Thyroid gland (tissue), 4 donors: ENCODE data around the gene PCBP3. TPM values are rescaled to one million over a fixed set of nuclear protein-coding genes. Genes with fewer than 3 reads are reported as not detected.

ENCODE experiments used
- DNase-seq, 2 donors: peaks; one replicate each; pipeline ENCODE4 v3.0.0-alpha.2; 2019
- H3K27ac ChIP-seq, 3 donors: fragments of 200-600 bp; sonication (generic); 1 replicate in 2 of 3; 2 replicates in 1 of 3; pipeline ENCODE4 v1.5.1; 2016 to 2019; ENCODE audit warnings: mild to moderate bottlenecking in 1 of 3, moderate library complexity in 1 of 3
- H3K27me3 ChIP-seq: fragments of 200-600 bp; sonication (generic); one replicate; pipeline ENCODE4 v1.5.1; 2019
- H3K36me3 ChIP-seq, 2 donors: fragments of 200-600 bp; sonication (generic); one replicate each; pipeline ENCODE4 v1.5.1; 2016 to 2019
- H3K4me1 ChIP-seq, 2 donors: fragments of 200-600 bp; sonication (generic); one replicate each; pipeline ENCODE4 v1.5.1; 2017 to 2019
- H3K4me3 ChIP-seq, 3 donors: fragments of 200-600 bp; sonication (generic); replicated peaks in 1 of 3; 1 replicate in 2 of 3; 2 replicates in 1 of 3; pipeline ENCODE4 v1.5.1; 2016; ENCODE audit warnings: mild to moderate bottlenecking in 1 of 3
- H3K9me3 ChIP-seq: fragments of 200-600 bp; sonication (generic); one replicate; pipeline ENCODE4 v1.5.1; 2017
- CTCF ChIP-seq, 6 experiments: fragments of 200-600 bp in 3 of 6; fragments of 450-650 bp in 3 of 6; sonication (generic) in 3 of 6; IDR thresholded peaks; one replicate each; pipeline ENCODE4 v1.5.1; 2016 to 2019; ENCODE audit warnings: antibody characterized with exemption in 6 of 6, mild to moderate bottlenecking in 2 of 6, inconsistent platforms in 1 of 6, moderate library complexity in 1 of 6
- POLR2A ChIP-seq, 2 donors: fragments of 450-650 bp; IDR thresholded peaks; one replicate each; pipeline ENCODE4 v1.6.1; 2017; ENCODE audit warnings: antibody characterized with exemption in 2 of 2, mild to moderate bottlenecking in 2 of 2, moderate library complexity in 1 of 2
- WGBS, 2 donors: methylation state at CpG; one replicate each; pipeline ENCODE4 v1.1.5; 2017; 5-methylcytosine and 5-hydroxymethylcytosine counted together
- intact Hi-C: fragments of 100-400 bp; cut with DNase I; formaldehyde crosslinking; loops from one replicate; pipeline ENCODE4 v1.15.1; 2023
- total RNA-seq, 4 donors: library from RNA; depleted of rRNA; stranded (reverse); fragments of >200 nt; gene quantifications; one replicate each; pipeline ENCODE4 v1.2.3, GENCODE V29; 2016

PCBP3 gene
- total RNA-seq, 4 donors from 2014 or later: 0.33 to 0.98 (median 0.54) TPM; not detected in 1

- Histone ChIP-seq H3K4me1 (no peaks in the 10 kb centered on the region), H3K27ac (no peak overlapping the region), H3K36me3 (no peaks in the 10 kb centered on the region), H3K27me3 (no peaks in the 10 kb centered on the region), H3K9me3 (no peaks in the 10 kb centered on the region), H3K4me3 (no peak overlapping the region)
- DNase-seq: no peak
- 86 to 94% methylated on average over 6 to 7 of the region's 7 CpGs for WGBS, 2 donors
- TF ChIP-seq CTCF (IDR thresholded peaks at IDR 0.05): no peak
- TF ChIP-seq POLR2A (IDR thresholded peaks at IDR 0.05): no peak
- intact Hi-C loops: no loop called here
These were observed 82.3 kb downstream of the PCBP3 start for GRCh38 chr21:45725844-45726200.

- no peak for TF ChIP-seq POLR2A (IDR thresholded peaks at IDR 0.05)
- no peak for TF ChIP-seq CTCF (IDR thresholded peaks at IDR 0.05)
- 91 to 94% methylated on average over 10 of the region's 10 CpGs for WGBS, 2 donors
- Histone ChIP-seq H3K27ac (no peak overlapping the region), H3K4me3 (no peak overlapping the region), H3K4me1 (no peaks in the 10 kb centered on the region), H3K36me3 (no peaks in the 10 kb centered on the region), H3K9me3 (no peaks in the 10 kb centered on the region), H3K27me3 (no peaks in the 10 kb centered on the region)
- DNase-seq: no peak
- intact Hi-C loops: no loop called here
These were observed 82.9 kb downstream of the PCBP3 start for GRCh38 chr21:45726438-45726837.

DNA sequence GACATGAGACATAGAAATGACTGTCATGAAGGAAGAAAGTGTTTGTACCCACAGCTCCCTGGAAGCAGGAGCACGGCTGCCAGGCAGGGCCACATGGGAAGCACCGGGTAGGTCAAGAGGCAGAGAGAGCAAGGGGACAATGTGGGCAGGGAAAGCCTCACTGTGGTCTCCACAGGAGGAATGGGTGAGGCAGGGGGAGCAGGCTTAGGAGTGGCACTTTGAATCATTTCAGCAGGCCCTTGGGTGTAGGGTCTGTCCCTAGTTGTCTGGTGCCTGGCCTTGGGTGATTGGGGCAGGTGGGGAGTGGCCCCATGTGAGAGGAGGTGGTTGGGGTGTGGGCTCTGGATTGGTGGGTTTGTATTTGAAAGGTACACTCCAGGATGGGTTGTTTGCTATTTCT lies 83.9 kb downstream of the PCBP3 start:
- no peak overlapping the region for H3K27ac ChIP-seq
- no peak for TF ChIP-seq CTCF (IDR thresholded peaks at IDR 0.05)
- TF ChIP-seq POLR2A (IDR thresholded peaks at IDR 0.05): no peak
- intact Hi-C loops: no loop called here
- 75 to 82% methylated on average over 2 of the region's 2 CpGs for WGBS, 2 donors
- H3K9me3 ChIP-seq: no peaks in the 10 kb centered on the region
- H3K36me3 ChIP-seq: no peaks in the 10 kb centered on the region
- H3K27me3 ChIP-seq: no peaks in the 10 kb centered on the region
- no peak overlapping the region for H3K4me3 ChIP-seq
- no peaks in the 10 kb centered on the region for H3K4me1 ChIP-seq
- no peak for DNase-seq

DNA sequence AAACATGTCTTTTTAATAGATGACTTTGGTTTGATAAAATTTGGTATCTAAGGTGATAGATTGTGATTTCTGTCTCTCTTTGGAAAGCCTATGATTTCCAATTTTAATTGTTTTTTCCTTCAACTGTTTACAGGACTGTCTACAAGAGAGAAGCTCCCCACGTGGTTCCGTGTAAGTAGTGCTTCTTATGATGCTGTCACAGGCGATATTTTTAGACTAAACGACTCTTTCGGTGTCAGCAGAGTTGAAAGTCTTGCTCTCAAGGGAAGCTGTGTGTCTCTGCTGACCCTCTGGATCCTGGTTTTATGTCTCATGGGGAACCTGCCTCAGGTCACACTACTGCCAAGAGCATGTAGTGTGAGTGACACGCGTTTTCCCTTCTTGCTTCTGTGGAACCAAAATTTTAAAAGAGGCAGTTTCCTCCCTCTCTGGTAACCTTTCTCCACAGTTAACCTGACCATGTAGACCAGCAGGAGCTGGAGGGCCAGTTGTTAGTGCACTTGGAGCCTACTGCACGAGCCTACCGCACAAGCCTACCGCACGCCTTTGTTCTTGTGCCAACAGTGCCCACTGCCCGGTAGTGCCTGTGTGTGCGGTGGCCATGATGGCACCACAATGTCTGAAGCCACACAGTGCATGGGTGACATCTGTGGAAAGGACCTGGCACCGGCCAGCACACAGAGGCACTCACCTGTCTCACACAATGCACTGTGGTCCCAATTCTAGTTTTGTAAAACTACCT lies 91.9 kb downstream of the PCBP3 start:
- Histone ChIP-seq H3K36me3 (no peaks in the 10 kb centered on the region), H3K27me3 (no peaks in the 10 kb centered on the region), H3K4me3 (no peak overlapping the region), H3K9me3 (no peaks in the 10 kb centered on the region), H3K4me1 (no peaks in the 10 kb centered on the region), H3K27ac (no peak overlapping the region)
- no peak for DNase-seq
- intact Hi-C loops: no loop called here
- TF ChIP-seq CTCF (IDR thresholded peaks at IDR 0.05): no peak
- no peak for TF ChIP-seq POLR2A (IDR thresholded peaks at IDR 0.05)
- WGBS, 2 donors: 83 to 85% methylated on average over 14 of the region's 14 CpGs

DNA sequence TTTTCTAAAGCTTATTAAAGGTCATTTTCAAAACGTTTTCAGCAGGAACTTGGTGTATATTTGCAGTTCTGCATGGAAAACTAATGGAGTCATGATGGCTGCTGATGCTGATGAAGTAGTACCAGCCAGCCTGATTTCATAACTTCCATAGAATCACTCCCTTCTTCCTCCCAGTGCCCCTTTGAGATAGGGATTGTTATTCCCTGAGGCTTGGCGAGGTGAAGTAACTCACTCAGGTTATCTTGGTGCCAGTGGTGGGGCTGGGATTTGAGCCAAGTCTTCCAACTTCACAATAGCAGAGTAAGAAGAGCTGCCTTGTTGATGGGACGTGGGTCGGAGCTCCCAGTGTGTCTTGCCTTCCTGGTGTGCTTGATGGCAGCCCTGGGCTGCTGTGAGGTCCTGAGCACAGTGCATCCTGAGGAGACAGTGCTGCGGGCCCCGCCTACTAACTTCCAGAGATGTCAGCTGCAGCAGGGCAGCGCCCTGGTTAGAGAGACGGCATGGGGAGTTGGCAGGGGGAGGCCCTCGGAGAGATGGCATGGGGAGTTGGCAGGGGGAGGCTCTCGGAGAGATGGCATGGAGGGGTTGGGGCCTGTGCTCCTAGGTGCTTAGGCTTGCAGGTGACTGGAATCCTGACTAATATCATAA lies 92.6 kb downstream of the PCBP3 start:
- Histone ChIP-seq H3K27me3 (no peaks in the 10 kb centered on the region), H3K36me3 (no peaks in the 10 kb centered on the region), H3K9me3 (no peaks in the 10 kb centered on the region), H3K27ac (no peak overlapping the region), H3K4me1 (no peaks in the 10 kb centered on the region), H3K4me3 (no peak overlapping the region)
- DNase-seq: no peak
- intact Hi-C loops: no loop called here
- 62 to 66% methylated on average over 8 to 10 of the region's 10 CpGs for WGBS, 2 donors
- TF ChIP-seq POLR2A (IDR thresholded peaks at IDR 0.05) (no peak), CTCF (IDR thresholded peaks at IDR 0.05) (no peak)
